ENCODE results near the gene HNRNPA1.
"Not testable (repeated sequence)": the region's sequence is repeated elsewhere in the genome, so short reads cannot be mapped to it uniquely, and the experiment has no call there.

HNRNPA1 gene

DNA sequence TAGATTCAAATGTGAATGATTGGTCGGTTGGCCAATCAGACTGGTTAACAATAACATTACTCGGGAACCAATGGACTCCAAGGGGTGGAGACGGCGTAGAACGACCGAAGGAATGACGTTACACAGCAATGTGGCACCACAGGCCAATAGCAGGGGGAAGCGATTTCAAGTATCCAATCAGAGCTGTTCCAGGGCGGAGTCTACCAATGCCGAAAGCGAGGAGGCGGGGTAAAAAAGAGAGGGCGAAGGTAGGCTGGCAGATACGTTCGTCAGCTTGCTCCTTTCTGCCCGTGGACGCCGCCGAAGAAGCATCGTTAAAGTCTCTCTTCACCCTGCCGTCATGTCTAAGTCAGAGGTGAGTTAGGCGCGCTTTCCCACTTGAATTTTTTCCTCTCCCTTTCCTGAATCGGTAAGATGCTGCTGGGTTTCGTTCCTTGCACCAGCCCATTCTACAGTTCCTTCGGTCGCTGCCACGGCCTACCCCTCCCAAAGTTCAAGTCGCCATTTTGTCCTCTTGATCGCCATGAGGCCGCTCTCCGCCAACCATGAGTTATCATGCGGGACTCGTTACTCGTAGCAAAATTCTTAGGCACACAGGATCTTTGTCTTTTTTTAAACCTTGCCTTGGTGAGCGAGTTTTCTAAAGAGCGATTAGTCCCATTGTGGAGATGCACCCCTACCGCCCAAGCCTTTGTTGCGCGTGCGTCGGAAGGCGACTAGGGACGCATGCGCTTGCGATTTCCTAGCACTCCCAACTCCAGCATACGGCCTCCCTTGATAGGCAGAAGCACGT lies at the start of gene HNRNPA1:
Gene HNRNPA1 (plus strand): TSS at position 259 of the 793 bp plus-strand sequence. CDS start 82 bp downstream, at position 341.
- DNase-seq, result peak; percentile 99

DNA sequence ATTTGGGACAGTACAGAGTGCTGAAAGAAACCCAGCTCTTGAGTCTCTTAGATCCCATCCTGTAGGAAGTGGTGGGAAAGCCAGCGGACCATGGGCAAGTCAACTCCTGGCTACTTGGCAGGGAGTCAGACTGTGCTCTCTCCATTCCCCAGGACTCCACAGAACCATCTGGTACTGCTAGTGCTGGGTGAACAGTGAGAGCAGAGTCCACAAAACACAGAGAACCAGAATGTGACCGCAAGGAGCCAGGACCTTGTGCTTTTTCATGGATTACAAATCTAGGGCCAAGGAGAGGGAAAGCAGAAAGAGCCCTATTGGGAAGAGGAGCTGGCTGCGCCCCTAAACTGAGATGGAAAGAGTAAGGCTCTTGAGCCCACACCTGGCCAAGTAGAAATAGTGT lies 49.3 kb upstream of the HNRNPA1 start:
- not testable (repeated sequence) for DNase-seq

DNA sequence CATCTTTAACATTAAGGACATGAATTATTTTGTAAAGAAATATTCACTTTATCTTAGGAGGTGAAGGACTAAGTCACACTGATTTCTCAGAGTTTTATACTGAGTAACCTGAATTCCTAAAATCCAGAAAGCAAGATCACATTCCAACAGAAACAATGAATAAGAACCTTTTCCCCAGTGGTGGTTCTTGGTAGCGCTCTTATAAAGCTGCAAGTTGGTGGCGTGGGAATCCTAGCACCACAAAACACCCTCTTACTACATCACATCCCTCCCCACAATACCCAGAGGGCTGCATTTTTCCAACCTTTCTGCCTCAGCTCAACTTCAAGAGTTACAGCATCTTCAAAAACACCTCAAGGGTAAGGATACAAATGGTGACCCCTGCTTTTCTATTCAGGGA lies 47.7 kb upstream of the HNRNPA1 start:
- no peak for DNase-seq

DNA sequence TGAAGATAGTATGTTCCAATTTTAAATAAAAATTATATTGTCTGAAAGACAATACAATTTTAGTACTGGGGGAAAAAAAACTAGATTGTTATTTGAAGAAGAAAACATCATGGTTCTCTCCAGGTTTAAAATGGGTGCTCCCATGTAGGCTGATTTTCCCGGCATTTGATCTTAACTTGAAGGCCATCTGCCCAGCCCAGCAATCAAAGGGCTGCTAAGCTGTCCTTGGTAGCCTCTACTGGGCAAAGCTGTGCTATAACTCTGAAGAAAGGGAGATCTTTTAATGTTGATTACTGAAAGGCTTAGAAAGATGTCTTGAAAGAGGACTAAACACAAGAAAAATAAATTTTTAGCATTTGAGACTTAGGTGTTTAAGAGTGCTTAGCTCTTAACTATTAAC lies 42.0 kb upstream of the HNRNPA1 start:
- DNase-seq, result no peak

DNA sequence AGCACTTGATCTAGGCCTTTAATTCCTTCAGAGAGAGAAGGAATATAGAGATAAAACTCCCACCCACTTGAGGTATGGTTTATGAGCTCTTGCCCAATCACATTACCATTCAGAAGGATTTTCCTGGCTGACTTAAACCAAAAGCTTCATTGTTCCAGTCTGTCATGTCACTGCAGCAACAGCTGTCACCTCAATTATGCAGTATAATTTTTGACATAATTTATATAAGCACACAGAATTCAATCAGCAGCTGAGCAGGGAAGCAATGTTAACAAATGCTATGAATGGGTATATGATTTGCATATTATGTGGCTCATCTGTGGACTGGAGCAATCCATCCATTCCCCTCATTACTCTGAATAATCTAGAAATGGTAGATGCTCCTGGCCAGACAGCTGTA lies 40.9 kb upstream of the HNRNPA1 start:
- DNase-seq, result no peak

DNA sequence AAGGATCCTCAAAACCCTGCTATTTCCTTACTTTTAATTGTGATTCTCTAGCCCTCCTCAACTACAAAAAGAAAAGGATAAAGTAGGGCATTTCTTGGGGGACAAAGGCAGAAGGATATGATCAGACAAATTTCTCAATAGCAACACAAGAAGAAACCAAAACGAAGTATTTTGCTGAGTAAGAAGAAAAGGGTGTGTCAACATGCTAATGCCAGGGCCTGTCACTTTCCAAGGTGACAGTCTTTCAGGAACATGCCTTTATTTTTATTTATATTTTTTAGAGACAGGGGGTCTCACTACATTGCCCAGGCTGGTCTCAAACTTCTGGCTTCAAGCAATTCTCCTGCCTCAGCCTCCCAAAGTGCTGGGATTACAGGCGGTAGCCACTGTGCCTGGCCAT lies 40.4 kb upstream of the HNRNPA1 start:
- no peak for DNase-seq

GRCh38 chr12:54240971-54241588 lies 39.4 kb upstream of the HNRNPA1 start:
- no peak for DNase-seq

- DNase-seq, result no peak
These were observed 34.4 kb upstream of the HNRNPA1 start for GRCh38 chr12:54246011-54246641.

DNA sequence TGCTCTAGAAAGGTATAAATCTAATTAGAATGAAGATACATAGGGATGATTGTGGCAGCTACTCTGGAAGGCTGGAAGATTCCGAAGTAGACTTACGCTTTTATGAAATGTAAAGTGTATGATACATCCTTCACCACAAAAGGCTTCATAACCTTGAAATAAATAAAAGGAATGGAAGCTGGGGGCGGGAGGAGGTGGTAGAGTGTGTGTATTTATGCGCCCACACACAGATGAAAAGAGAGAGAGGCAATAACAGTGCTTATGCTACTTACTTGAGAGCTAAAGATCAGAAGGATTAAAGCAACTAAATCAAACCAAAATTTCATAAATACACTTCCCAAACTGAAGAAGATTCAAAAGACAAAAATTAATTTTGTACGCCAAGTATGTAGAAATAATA lies 31.0 kb upstream of the HNRNPA1 start:
- DNase-seq, result no peak

DNA sequence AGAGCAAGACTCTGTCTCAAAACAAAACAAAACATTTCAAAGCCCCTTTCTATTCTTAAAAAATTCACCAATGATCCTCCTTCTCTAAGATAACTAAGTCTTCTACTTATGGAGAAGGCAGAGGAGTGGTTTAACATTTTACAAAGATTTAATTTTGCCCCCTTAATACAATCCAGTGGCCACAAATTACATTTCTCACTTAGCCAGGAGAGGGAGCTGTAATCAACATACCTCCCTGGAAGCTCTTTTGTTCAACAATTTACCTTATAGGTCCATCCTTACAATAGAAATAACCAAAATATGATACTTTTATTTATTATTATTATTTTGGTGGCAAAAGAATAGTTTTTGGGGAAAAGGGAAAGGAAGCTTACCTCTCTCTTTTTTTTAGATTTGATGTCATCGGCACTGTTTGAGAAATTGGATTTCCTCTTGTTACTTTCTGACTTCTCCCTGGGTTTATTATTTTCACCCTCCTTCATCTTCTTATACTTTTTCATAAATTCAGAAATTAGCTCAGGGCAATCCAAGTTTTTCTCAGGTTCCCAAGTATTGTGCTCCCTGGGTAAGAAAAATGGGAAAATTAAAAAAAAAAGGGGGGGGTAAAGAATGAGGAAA lies 28.8 kb upstream of the HNRNPA1 start:
- no peak for DNase-seq

DNA sequence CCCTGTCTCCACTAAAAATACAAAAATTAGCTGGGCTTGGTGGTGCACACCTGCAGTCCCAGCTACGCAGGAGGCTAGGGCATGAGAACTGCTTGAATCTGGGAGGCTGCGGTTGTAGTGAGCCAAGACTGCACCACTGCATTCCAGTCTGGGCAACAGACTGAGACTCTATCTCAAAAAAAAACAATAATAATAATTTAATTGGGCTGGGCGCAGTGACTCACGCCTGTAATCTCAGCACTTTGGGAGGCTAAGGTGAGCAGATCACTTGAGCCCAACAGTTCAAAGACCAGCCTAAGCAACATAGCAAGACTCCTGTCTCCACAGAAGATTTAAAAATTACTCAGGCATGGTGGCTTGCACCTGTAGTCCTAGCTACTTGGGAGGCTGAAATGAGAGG lies 27.3 kb upstream of the HNRNPA1 start:
- no peak for DNase-seq

- DNase-seq, result no peak
These were observed 23.2 kb upstream of the HNRNPA1 start for GRCh38 chr12:54257332-54257731.

DNA sequence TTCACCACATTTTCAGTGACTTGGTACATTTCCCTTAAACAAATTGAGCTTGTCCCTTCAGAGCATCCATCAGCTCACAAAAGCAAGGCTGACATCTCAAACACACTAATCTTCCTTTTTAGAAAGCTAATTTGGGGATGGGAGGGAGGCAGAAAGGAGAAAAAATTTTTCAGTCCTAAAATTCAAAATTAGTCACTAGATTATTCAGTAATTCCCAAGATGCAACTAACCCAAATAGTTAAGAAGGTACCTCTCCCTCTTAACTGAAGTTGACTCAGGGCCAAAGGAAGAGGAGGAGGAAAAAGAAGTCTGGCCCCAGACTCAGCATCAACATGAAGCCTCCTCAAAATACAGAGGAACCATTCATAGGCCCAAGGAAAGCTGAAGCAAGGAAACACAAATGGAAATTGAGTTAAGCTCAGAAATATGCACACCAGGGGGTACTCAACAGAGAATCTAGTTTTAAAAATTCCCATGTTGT lies 22.3 kb upstream of the HNRNPA1 start:
- no peak for DNase-seq

DNA sequence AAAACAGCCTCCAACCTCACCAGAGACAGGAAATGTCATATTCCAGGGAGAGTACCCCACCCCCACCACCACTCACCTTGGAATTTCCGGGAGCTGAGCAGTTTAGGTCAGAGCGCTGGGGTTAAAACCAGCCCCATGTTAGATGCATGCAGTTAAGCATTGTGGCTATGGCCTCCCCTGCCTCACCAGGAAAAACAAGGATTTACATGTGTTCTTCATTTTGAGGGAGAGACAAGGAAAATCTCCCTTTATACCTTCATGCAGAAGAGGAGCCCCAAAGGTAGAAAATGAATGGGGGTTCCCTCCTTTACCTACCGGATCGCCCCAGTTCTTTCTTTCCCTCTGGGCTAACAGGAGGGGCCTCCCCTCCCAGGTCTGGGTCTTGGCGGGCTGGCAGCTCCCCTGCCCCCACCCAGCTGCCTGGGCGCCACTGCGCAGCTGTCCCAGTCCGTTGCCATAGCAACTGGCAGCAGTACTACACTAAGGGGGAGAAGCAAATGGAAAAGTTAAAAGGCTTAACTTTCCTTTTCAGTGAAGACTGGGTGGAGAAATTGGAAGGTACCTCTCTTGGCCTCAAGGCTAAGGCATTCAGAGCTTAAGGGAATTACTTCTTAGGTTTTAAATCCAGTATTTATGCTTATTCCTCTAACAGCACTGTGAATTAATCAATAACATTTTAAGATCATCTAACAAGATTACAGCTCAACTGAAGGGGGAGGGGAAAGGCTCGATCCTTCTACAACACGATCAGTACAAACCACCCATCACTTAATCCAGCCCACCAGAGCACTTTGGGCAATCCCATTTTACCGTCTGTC lies 21.1 kb upstream of the HNRNPA1 start:
- peak; percentile 80 for DNase-seq

DNA sequence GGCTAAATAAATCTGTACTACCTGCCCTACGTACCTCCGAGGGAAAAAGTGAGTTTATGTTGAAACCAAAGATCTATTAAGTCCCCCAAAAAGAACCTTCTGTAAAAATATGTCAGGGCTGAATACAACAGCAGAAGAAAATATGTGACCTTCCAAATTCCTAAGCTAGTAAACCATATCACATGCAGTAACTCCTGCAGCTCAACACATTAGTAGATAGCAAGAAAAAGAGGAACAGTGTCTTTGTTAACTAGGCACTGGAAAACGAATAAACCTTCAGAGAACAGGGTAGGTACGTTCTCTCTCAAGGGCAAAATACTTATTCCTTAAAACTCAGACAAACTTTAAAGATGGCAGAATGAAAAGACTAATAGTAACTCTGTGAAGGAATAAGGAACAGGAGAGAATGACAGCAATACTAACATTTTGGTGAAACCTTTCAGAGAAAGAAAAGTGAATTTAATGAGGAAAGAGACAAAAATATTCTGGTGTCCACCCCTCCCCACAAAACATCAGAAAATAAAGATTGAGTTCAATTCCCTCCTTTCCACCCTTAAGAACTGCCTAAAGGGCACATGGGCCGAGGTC lies 18.6 kb upstream of the HNRNPA1 start:
- DNase-seq, result no peak

- no peak for DNase-seq
These were observed 18.1 kb upstream of the HNRNPA1 start for GRCh38 chr12:54262403-54262925.

- no peak for DNase-seq
These were observed 15.1 kb upstream of the HNRNPA1 start for GRCh38 chr12:54265364-54265812.

GRCh38 chr12:54266852-54267251 lies 13.7 kb upstream of the HNRNPA1 start:
- DNase-seq, result no peak

DNA sequence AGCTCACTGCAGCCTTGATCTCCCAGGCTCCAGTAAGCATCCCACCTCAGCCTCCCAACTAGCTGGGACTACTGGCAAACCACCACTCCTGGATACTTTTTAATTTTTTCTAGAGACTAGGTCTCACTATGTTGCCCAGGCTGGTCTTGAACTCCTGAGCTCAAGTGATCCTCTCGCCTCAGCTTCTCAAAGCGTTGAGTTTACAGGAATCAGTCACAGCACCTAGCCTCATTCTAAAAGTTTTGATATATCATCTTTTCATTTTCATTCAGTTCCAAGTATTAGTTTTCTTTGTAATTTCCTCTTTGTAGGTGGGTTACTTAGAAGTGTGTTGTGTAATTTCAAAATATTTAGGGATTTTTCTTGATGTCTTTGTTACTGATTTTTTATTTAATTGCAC lies 10.2 kb upstream of the HNRNPA1 start:
- DNase-seq, result no peak

GRCh38 chr12:54272214-54272613 lies 8.3 kb upstream of the HNRNPA1 start:
- DNase-seq, result no peak

- peak; percentile 80 for DNase-seq
These were observed 6.5 kb upstream of the HNRNPA1 start for GRCh38 chr12:54273981-54274380.

- DNase-seq, result no peak
These were observed 4.2 kb upstream of the HNRNPA1 start for GRCh38 chr12:54276368-54276767.

Measured in NCI-H2081 treated with DMSO at 0.1 percent for 48 hours (cell line).